ENCODE measurements around the gene GPR107.

Gene GPR107

GRCh38 chr9:130182381-130182909 lies 128.7 kb downstream of the GPR107 start:
- Mint-ChIP-seq H3K4me3 (no peak overlapping the region), H3K4me1 (peaks cover 3% of the 10 kb centered on the region), H3K27me3 (peaks cover 6% of the 10 kb centered on the region), H3K9me3 (no peaks in the 10 kb centered on the region), H3K27ac (no peak overlapping the region), H3K36me3 (no peaks in the 10 kb centered on the region)
- ATAC-seq (ENCODE audit: low read depth) (no peak), DNase-seq (ENCODE audit: low spot score in 2 of 2) (no peak)

DNA sequence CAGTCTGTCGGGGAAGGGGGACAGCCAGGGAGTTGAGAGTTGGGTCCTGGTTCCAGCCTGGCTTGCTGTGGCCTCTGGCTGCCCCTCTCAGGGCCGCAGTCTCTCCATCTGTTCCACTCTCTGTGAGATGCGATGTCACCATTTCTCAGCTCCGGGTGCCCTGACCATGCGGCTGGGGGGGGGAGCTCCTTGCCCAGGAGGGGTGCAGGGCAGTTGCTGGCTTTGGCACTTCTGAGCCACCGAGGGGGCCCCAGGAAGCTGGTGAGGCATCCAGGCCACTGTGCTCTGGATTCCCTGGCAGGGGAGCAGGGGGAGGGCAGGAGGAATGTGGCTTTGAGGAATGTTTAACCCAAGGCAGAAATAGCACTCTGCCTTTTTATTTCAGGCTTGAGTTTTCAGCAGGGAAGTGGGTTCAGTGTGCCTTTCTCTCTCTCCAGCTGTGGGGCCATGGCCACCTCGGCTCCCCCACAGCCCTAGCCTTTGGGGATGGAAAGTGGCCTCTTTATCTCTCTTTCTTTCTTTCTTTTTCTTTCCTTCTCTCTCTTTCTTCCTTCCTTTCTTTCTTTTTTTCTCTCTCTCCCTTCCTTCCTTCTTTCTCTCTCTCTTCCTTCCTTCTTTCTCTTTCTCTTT lies 129.5 kb downstream of the GPR107 start:
- DNase-seq (ENCODE audit: low spot score in 2 of 2): no peak
- H3K4me3 Mint-ChIP-seq: no peak overlapping the region
- no peaks in the 10 kb centered on the region for H3K9me3 Mint-ChIP-seq
- no peaks in the 10 kb centered on the region for H3K36me3 Mint-ChIP-seq
- H3K27me3 Mint-ChIP-seq: peaks cover 10% of the 10 kb centered on the region
- peaks cover 3% of the 10 kb centered on the region for H3K4me1 Mint-ChIP-seq
- ATAC-seq (ENCODE audit: low read depth): no peak
- H3K27ac Mint-ChIP-seq: no peak overlapping the region

DNA sequence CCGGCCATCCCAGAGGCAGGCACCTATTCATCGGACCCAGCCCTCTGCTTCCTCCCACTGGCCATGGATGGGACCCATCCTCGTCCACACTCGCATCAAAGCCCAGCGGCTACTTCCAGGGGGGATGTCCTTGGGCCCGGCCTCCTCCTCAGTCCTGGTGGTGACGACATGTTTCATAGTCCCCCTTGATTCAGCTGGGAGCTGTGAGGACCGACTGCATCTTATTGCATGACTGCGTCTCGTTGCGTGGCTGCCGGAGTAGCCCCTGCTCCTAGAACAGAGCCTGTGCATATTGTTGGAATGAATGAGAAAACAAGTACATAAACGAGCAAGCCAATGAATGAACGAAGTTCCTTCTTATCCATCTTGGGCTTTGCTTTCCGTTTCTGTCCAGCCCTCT lies 131.3 kb downstream of the GPR107 start:
- no peaks in the 10 kb centered on the region for H3K36me3 Mint-ChIP-seq

GRCh38 chr9:130185490-130186031 lies 131.9 kb downstream of the GPR107 start:
- peaks cover 10% of the 10 kb centered on the region for H3K27me3 Mint-ChIP-seq
- no peaks in the 10 kb centered on the region for H3K9me3 Mint-ChIP-seq
- H3K4me1 Mint-ChIP-seq: peaks cover 3% of the 10 kb centered on the region
- ATAC-seq (ENCODE audit: low read depth) (no peak), DNase-seq (ENCODE audit: low spot score in 2 of 2) (no peak)
- no peak overlapping the region for H3K27ac Mint-ChIP-seq
- H3K4me3 Mint-ChIP-seq: no peak overlapping the region
- H3K36me3 Mint-ChIP-seq: no peaks in the 10 kb centered on the region

More for the DNA sequence above, 131.3 kb downstream of the GPR107 start:
- ATAC-seq (ENCODE audit: low read depth) (no peak), DNase-seq (ENCODE audit: low spot score in 2 of 2) (no peak)
- Mint-ChIP-seq H3K27me3 (peaks cover 10% of the 10 kb centered on the region), H3K9me3 (no peaks in the 10 kb centered on the region), H3K4me1 (peaks cover 3% of the 10 kb centered on the region), H3K4me3 (no peak overlapping the region), H3K27ac (no peak overlapping the region)

DNA sequence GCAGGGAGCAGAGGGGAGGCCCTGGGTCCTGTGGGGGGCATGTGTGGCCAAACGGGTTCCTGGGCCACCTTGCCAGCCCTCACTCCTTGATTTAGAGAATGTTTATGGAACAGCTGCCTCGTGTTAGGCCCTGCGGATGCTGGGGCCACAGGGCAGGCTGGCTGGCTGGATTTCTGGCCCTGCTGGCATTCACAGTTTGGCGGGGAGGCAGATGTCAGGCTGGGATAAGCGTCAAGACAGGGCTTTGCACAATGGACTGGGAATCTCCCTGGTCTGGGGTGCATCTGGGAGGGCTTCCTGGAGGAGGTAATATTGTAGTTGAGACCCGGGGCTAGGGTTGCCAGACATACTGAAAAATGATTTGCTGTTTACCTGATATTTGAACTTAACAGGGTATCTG lies 132.3 kb downstream of the GPR107 start:
- Mint-ChIP-seq H3K27ac (no peak overlapping the region), H3K27me3 (peaks cover 12% of the 10 kb centered on the region), H3K9me3 (no peaks in the 10 kb centered on the region), H3K36me3 (no peaks in the 10 kb centered on the region), H3K4me3 (no peak overlapping the region), H3K4me1 (peaks cover 3% of the 10 kb centered on the region)
- no peak for ATAC-seq (ENCODE audit: low read depth)
- no peak for DNase-seq (ENCODE audit: low spot score in 2 of 2)

GRCh38 chr9:130186839-130187522 lies 133.3 kb downstream of the GPR107 start:
- ATAC-seq (ENCODE audit: low read depth): no peak

GRCh38 chr9:130187523-130187846 lies 133.8 kb downstream of the GPR107 start:
- Mint-ChIP-seq H3K27me3 (peaks cover 17% of the 10 kb centered on the region), H3K27ac (no peak overlapping the region), H3K36me3 (no peaks in the 10 kb centered on the region), H3K4me1 (peaks cover 3% of the 10 kb centered on the region), H3K4me3 (no peak overlapping the region), H3K9me3 (no peaks in the 10 kb centered on the region)
- ATAC-seq (ENCODE audit: low read depth) (no peak), DNase-seq (ENCODE audit: low spot score in 2 of 2) (no peak)

More at GRCh38 chr9:130186839-130187522, 133.3 kb downstream of the GPR107 start:
- H3K4me1 Mint-ChIP-seq: peaks cover 3% of the 10 kb centered on the region
- peaks cover 17% of the 10 kb centered on the region for H3K27me3 Mint-ChIP-seq
- DNase-seq (ENCODE audit: low spot score in 2 of 2): no peak
- H3K4me3 Mint-ChIP-seq: no peak overlapping the region
- no peak overlapping the region for H3K27ac Mint-ChIP-seq
- H3K9me3 Mint-ChIP-seq: no peaks in the 10 kb centered on the region
- no peaks in the 10 kb centered on the region for H3K36me3 Mint-ChIP-seq

DNA sequence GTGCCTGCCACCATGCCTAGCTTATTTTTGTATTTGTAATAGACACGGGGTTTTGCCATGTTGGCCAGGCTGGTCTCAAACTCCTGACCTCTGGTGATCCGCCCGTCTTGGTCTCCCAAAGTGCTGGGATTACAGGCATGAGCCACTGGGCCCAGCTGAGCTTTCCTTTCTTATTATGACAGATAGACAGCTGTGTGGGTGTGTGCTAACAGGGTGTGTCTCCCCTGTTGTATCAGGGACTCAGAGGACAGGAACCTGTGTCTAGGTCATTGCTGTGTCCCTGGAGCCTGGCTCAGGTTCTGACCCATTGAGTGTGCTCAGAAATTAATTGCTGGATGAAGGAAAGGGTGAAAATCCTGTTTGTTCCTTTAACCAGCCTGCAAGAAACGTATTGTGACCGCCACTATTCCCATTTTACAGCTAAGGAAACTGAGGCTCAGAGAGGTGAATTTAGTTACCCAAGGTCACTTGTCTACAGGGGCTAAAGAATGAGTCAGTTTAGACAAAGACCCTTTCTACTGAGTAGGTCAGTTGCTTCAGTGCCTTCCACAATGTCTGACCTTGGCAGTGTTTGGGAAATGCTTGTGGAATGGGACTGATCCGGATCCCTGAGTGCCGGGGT lies 135.3 kb downstream of the GPR107 start:
- no peaks in the 10 kb centered on the region for H3K36me3 Mint-ChIP-seq
- H3K4me3 Mint-ChIP-seq: no peak overlapping the region
- DNase-seq (ENCODE audit: low spot score in 2 of 2) (no peak), ATAC-seq (ENCODE audit: low read depth) (no peak)
- no peaks in the 10 kb centered on the region for H3K4me1 Mint-ChIP-seq
- no peak overlapping the region for H3K27ac Mint-ChIP-seq
- H3K9me3 Mint-ChIP-seq: no peaks in the 10 kb centered on the region
- H3K27me3 Mint-ChIP-seq: peaks cover 21% of the 10 kb centered on the region
